OCI-LY3 (cell line): ENCODE results near the gene CLSTN1.
"Not testable (repeated sequence)": the region's sequence is repeated elsewhere in the genome, so short reads cannot be mapped to it uniquely, and the experiment has no call there.

Source experiments
- H2AFZ ChIP-seq: fragments of 200-600, 300-600 bp; shearing (Covaris generic); 2 replicates; pipeline ENCODE4 v1.6.0; 2014; ENCODE audit warnings: antibody characterized with exemption, low read depth, low read length
- H3K27ac ChIP-seq: fragments of 200-600, 300-600 bp; sonication (generic); 2 replicates; pipeline ENCODE4 v1.5.1; 2014; ENCODE audit warnings: mild to moderate bottlenecking, low read length, moderate library complexity, mixed read lengths
- H3K27me3 ChIP-seq: fragments of 200-600, 300-600 bp; sonication (generic); 2 replicates; pipeline ENCODE4 v1.6.1; 2014; ENCODE audit warnings: low read depth, low read length, mixed read lengths
- H3K36me3 ChIP-seq: fragments of 200-600, 300-600 bp; sonication (generic); replicated peaks from 2 replicates; pipeline ENCODE3; 2014; ENCODE audit warnings: low read depth, low read length, mixed read lengths
- H3K4me1 ChIP-seq: fragments of 300-600, 200-600 bp; sonication (generic); 2 replicates; pipeline ENCODE4 v1.6.1; 2014; ENCODE audit warnings: low read length, mixed read lengths
- H3K4me2 ChIP-seq: fragments of 200-600, 300-600 bp; sonication (generic); 2 replicates; pipeline ENCODE4 v1.6.1; 2014; ENCODE audit warnings: low read length, mixed read lengths
- H3K4me3 ChIP-seq: fragments of 300-600, 200-600 bp; sonication (generic); 2 replicates; pipeline ENCODE4 v1.5.1; 2014; ENCODE audit warnings: antibody characterized with exemption, mild to moderate bottlenecking, low read length, moderate library complexity
- H3K79me2 ChIP-seq: fragments of 300-600, 200-600 bp; shearing (Covaris generic); 2 replicates; pipeline ENCODE4 v1.6.1; 2014; ENCODE audit warnings: mild to moderate bottlenecking, low read length, mixed read lengths
- H3K9ac ChIP-seq: fragments of 300-600, 200-600 bp; shearing (Covaris generic); 2 replicates; pipeline ENCODE4 v1.6.0; 2014; ENCODE audit warnings: mild to moderate bottlenecking, low read length, moderate library complexity
- H3K9me3 ChIP-seq: fragments of 200-600, 300-600 bp; shearing (Covaris generic); 2 replicates; pipeline ENCODE4 v1.6.1; 2014; ENCODE audit warnings: low read length, mixed read lengths; ENCODE audit not compliant: insufficient read depth
- H4K20me1 ChIP-seq: fragments of 200-600, 300-600 bp; sonication (generic); 2 replicates; pipeline ENCODE4 v1.6.1; 2016; ENCODE audit warnings: low read length, mixed read lengths; ENCODE audit not compliant: insufficient read depth
- EZH2phosphoT487 ChIP-seq: fragments of 200-600 bp; shearing (Covaris generic); IDR thresholded peaks from 2 replicates; pipeline ENCODE4 v1.6.1; 2018; ENCODE audit warnings: antibody characterized with exemption, mixed run types, low read depth
- TF ChIP-seq, protein P1 (sequence below): fragments of 200-600, 300-600 bp; sonication (generic); IDR thresholded peaks from 2 replicates; pipeline ENCODE4 v1.5.1; 2014; ENCODE audit warnings: antibody characterized with exemption, low read length, low read depth

CLSTN1 gene

DNA sequence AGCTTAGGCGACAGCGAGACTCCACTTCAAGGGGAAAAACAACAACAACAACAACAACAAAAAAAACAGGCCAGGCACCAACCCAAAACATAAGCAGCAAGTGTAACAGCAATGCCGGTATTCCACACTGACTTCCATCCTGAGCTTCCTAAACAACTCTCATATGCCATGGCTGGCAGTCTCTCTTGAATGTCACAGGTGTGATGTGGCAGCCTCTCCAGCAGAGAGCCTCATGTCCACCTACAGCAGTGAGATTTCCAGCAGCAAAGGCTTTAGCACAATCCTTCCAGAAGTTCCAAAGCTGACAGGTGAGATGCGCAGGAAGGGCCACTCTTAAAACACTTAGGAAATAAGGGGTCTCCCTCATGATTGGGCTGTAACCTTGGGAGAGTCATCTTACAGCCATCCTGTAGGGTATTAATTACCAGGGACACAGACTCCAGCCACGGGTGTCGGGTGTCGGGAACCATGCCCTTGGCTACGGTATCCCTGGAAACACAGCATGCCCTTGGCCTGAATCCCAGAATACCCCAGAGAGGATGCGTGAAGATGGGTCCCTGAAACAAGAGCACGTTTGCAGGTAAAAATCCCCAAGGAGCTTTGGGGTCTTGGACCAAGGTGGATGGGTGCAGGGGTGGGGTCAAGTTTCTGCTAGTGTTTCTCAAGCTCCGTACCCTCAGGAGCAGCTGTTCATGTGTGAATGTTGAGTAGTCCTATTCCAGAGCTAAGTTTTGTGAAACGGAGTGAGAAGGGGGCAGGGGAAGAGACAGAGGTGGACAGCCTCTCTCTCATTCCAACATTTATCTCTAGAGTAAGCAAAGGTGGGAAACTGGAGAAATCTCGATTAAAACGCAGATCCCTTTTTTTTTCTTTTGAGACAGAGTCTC, 31.4 kb downstream of the CLSTN1 start:
- no peak for TF ChIP-seq EZH2phosphoT487
- TF ChIP-seq, protein P1, sequence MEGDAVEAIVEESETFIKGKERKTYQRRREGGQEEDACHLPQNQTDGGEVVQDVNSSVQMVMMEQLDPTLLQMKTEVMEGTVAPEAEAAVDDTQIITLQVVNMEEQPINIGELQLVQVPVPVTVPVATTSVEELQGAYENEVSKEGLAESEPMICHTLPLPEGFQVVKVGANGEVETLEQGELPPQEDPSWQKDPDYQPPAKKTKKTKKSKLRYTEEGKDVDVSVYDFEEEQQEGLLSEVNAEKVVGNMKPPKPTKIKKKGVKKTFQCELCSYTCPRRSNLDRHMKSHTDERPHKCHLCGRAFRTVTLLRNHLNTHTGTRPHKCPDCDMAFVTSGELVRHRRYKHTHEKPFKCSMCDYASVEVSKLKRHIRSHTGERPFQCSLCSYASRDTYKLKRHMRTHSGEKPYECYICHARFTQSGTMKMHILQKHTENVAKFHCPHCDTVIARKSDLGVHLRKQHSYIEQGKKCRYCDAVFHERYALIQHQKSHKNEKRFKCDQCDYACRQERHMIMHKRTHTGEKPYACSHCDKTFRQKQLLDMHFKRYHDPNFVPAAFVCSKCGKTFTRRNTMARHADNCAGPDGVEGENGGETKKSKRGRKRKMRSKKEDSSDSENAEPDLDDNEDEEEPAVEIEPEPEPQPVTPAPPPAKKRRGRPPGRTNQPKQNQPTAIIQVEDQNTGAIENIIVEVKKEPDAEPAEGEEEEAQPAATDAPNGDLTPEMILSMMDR: no peak
- Histone ChIP-seq H3K4me1 (peaks cover 13% of the 10 kb centered on the region), H3K27ac (no peak overlapping the region), H3K9me3 (no peaks in the 10 kb centered on the region), H3K4me3 (no peak overlapping the region), H3K9ac (no peak overlapping the region), H3K4me2 (no peak overlapping the region), H3K27me3 (no peaks in the 10 kb centered on the region), H4K20me1 (peaks cover 34% of the 10 kb centered on the region), H2AFZ (no peak overlapping the region), H3K79me2 (peaks cover 92% of the 10 kb centered on the region), H3K36me3 (peaks cover 3% of the 10 kb centered on the region)

DNA sequence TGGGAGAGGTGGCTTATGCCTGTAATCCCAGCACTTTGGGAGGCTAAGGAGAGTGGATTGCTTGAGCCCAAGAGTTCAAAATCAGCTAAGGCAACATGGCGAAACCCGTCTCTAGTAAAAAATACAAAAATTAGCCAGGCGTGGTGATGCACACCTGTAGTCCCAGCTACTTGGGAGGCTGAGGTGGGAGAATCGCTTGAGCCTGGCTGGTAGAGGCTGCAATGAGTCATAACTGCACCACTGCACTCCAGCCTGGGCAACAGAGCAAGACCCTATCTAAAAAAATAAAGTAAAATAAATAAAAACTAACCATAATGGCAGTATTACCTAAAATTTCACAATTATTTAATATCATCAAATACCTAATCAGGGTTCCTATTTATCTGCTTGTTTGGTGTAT, 34.1 kb downstream of the CLSTN1 start:
- not testable (repeated sequence) for H3K9ac ChIP-seq, H3K36me3 ChIP-seq

DNA sequence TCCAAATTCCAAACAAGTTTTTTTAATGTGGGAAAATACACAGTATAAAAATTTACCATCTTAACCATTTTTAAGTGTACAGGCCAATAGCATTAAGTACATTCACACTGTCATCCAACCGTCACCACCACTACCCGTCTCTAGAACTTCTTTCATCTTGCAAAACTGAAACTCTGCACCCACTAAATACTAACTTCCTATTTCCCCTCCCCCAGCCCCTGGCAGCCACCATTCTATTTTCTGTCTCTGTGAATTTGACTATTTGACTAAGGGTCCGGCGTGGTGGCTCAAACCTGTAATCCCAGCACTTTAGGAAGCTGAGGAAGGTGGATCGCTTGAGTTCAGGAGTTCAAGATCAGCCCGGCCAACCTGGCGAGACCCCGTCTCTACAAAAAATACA, 36.1 kb downstream of the CLSTN1 start:
- peaks cover 3% of the 10 kb centered on the region for H3K36me3 ChIP-seq
- H3K4me1 ChIP-seq: peaks cover 47% of the 10 kb centered on the region
- H3K27ac ChIP-seq: peak overlapping the region; percentile 99
- peaks cover 82% of the 10 kb centered on the region for H3K79me2 ChIP-seq
- no peaks in the 10 kb centered on the region for H3K27me3 ChIP-seq
- H4K20me1 ChIP-seq: peaks cover 11% of the 10 kb centered on the region
- peak overlapping the region; percentile 73 for H3K4me3 ChIP-seq
- H2AFZ ChIP-seq: no peak overlapping the region
- H3K9ac ChIP-seq: peak overlapping the region; percentile 72
- no peaks in the 10 kb centered on the region for H3K9me3 ChIP-seq
- peak overlapping the region; percentile 99 for H3K4me2 ChIP-seq
- TF ChIP-seq EZH2phosphoT487: no peak
- TF ChIP-seq, protein P1: no peak

More for the DNA sequence above, 34.1 kb downstream of the CLSTN1 start:
- H3K27ac ChIP-seq, H2AFZ ChIP-seq, H3K27me3 ChIP-seq, H3K9me3 ChIP-seq, H3K4me3 ChIP-seq, H3K4me2 ChIP-seq: not testable (repeated sequence)
- peaks cover 24% of the 10 kb centered on the region for H4K20me1 ChIP-seq
- peaks cover 87% of the 10 kb centered on the region for H3K79me2 ChIP-seq
- H3K4me1 ChIP-seq: peaks cover 37% of the 10 kb centered on the region

DNA sequence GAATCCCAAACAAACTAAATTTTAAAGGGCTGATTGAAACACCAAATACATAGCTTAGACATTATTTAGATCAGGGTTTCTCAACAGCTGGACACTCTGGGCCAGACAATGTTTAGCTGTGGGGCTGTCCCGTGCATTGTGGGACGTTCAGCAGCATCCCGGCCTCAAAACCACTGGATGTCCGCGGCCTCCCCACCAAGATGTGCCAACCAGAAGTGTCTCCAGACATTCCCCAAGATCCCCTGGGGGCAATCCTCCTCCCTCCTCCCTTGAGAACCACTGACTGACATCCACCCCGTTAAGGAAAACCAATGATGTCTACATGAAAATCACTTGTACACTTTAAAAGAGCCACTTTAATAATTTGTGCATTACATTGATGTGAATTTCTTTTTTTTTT, 38.4 kb downstream of the CLSTN1 start:
- peak overlapping the region; percentile 99 for H3K4me2 ChIP-seq
- H3K36me3 ChIP-seq: peaks cover 3% of the 10 kb centered on the region
- peak overlapping the region; percentile 73; the same call in 1 of the 2 replicates for H3K4me3 ChIP-seq
- TF ChIP-seq EZH2phosphoT487: no peak
- TF ChIP-seq, protein P1: no peak
- H3K27ac ChIP-seq: peak overlapping the region; percentile 99
- no peak overlapping the region for H2AFZ ChIP-seq
- H3K27me3 ChIP-seq: no peaks in the 10 kb centered on the region
- no peaks in the 10 kb centered on the region for H3K9me3 ChIP-seq
- H3K4me1 ChIP-seq: peaks cover 51% of the 10 kb centered on the region
- H3K79me2 ChIP-seq: peaks cover 78% of the 10 kb centered on the region
- H3K9ac ChIP-seq: peak overlapping the region; percentile 69; the same call in 1 of the 2 replicates
- peaks cover 9% of the 10 kb centered on the region; the same call in 1 of the 2 replicates for H4K20me1 ChIP-seq
